Astrocyte (in vitro differentiated cells and primary cell): ENCODE measurements around the gene ZMYND11. TPM values are rescaled to one million over a fixed set of nuclear protein-coding genes. Genes with fewer than 3 reads are reported as not detected.

ENCODE experiments used
- DNase-seq: peaks from one replicate; pipeline ENCODE4 v3.0.0-alpha.2; 2010; ENCODE audit warnings: low read depth
- FAIRE-seq: peaks from 2 replicates; lab custom pipeline; 2011; peaks lifted over from hg19 to GRCh38; lab: Jason Lieb, UNC
- H2AFZ ChIP-seq: 2 replicates; pipeline ENCODE4 v1.6.0; 2012; ENCODE audit warnings: low read depth, low read length, inconsistent platforms
- H3K27ac ChIP-seq: 2 replicates; pipeline ENCODE4 v1.5.1; 2011; ENCODE audit warnings: low read depth, low read length, inconsistent platforms
- H3K27me3 ChIP-seq: 2 replicates; pipeline ENCODE4 v1.6.0; 2011; ENCODE audit warnings: low read length, inconsistent platforms; ENCODE audit not compliant: insufficient read depth
- H3K36me3 ChIP-seq: 2 replicates; pipeline ENCODE4 v1.5.1; 2011; ENCODE audit warnings: low read length, inconsistent platforms; ENCODE audit not compliant: insufficient read depth
- H3K4me1 ChIP-seq: 2 replicates; pipeline ENCODE4 v1.5.1; 2011; ENCODE audit warnings: low read length, inconsistent platforms; ENCODE audit not compliant: insufficient read depth
- H3K4me2 ChIP-seq: 2 replicates; pipeline ENCODE4 v1.6.0; 2012; ENCODE audit warnings: low read length, inconsistent platforms
- H3K4me3 ChIP-seq: 2 replicates; pipeline ENCODE4 v1.5.1; 2011; ENCODE audit warnings: low read depth, mild to moderate bottlenecking, low read length, inconsistent platforms; ENCODE audit not compliant: insufficient read depth
- H3K79me2 ChIP-seq: 2 replicates; pipeline ENCODE4 v1.6.0; 2012; ENCODE audit warnings: mild to moderate bottlenecking, low read length, inconsistent platforms; ENCODE audit not compliant: insufficient read depth
- H3K9ac ChIP-seq: 2 replicates; pipeline ENCODE4 v1.6.0; 2012; ENCODE audit warnings: mild to moderate bottlenecking, low read length, inconsistent platforms
- H3K9me3 ChIP-seq: 2 replicates; pipeline ENCODE4 v1.5.1; 2012; ENCODE audit warnings: low read depth, mild to moderate bottlenecking, low read length, inconsistent platforms; ENCODE audit not compliant: insufficient read depth
- H4K20me1 ChIP-seq: 2 replicates; pipeline ENCODE4 v1.6.0; 2012; ENCODE audit warnings: low read length, inconsistent platforms; ENCODE audit not compliant: insufficient read depth
- H3K27ac Mint-ChIP-seq: one replicate; pipeline ENCODE4 v1.8.0; 2021; ENCODE audit warnings: mild to moderate bottlenecking, mixed read lengths; ENCODE audit not compliant: unreplicated experiment
- H3K27me3 Mint-ChIP-seq: one replicate; pipeline ENCODE4 v1.8.0; 2021; ENCODE audit warnings: low read depth, mixed read lengths; ENCODE audit not compliant: unreplicated experiment
- H3K36me3 Mint-ChIP-seq: one replicate; pipeline ENCODE4 v1.8.0; 2021; ENCODE audit warnings: low read depth, mixed read lengths; ENCODE audit not compliant: unreplicated experiment
- H3K4me1 Mint-ChIP-seq: one replicate; pipeline ENCODE4 v1.8.0; 2021; ENCODE audit warnings: low read depth, mixed read lengths; ENCODE audit not compliant: unreplicated experiment
- H3K4me3 Mint-ChIP-seq: one replicate; pipeline ENCODE4 v1.8.0; 2021; ENCODE audit warnings: mild to moderate bottlenecking, moderate library complexity, mixed read lengths; ENCODE audit not compliant: unreplicated experiment
- H3K9me3 Mint-ChIP-seq: one replicate; pipeline ENCODE4 v1.8.0; 2021; ENCODE audit warnings: mild to moderate bottlenecking, mixed read lengths; ENCODE audit not compliant: unreplicated experiment
- EZH2 ChIP-seq: IDR thresholded peaks from 2 replicates; pipeline ENCODE4 v1.6.1; 2012; ENCODE audit warnings: mild to moderate bottlenecking, low read length, inconsistent platforms; ENCODE audit not compliant: insufficient read depth
- total RNA-seq: library from RNA; stranded (reverse); gene quantifications from 2 replicates; pipeline ENCODE4 v1.2.1, GENCODE V29; 2021
- TF ChIP-seq, protein P1 (sequence below): IDR thresholded peaks from 2 replicates; pipeline ENCODE4 v1.5.1; 2011; ENCODE audit warnings: low read depth, mild to moderate bottlenecking, inconsistent platforms, low read length, moderate library complexity; ENCODE audit not compliant: insufficient read depth

The ZMYND11 gene
- total RNA-seq, 1 donor from 2014 or later: 37.9 TPM

DNA sequence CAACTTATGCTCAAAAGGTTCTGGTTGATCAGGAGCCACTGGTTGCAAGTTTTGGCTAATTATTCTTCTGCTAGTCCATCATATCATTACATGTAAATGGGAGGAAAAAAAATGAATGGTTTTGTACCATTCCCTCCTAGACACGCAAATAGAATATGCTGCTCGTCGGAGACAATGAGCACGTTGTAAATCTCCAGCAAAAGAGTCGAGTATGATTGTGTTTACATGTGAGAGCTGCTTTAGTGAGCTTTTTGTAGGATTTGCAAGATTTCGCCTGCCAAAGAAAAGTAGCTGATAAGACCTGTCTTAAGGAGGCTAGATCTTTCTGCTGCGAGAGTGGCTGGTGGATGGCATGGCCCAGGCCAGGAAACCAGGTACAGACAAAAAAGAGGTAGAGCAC lies 109.0 kb downstream of the ZMYND11 start:
- H3K36me3 ChIP-seq: peaks cover 38% of the 10 kb centered on the region
- H3K9me3 Mint-ChIP-seq: no peaks in the 10 kb centered on the region
- H3K27me3 ChIP-seq: no peaks in the 10 kb centered on the region
- no peaks in the 10 kb centered on the region for H3K27me3 Mint-ChIP-seq
- no peak for TF ChIP-seq EZH2
- TF ChIP-seq, protein P1, sequence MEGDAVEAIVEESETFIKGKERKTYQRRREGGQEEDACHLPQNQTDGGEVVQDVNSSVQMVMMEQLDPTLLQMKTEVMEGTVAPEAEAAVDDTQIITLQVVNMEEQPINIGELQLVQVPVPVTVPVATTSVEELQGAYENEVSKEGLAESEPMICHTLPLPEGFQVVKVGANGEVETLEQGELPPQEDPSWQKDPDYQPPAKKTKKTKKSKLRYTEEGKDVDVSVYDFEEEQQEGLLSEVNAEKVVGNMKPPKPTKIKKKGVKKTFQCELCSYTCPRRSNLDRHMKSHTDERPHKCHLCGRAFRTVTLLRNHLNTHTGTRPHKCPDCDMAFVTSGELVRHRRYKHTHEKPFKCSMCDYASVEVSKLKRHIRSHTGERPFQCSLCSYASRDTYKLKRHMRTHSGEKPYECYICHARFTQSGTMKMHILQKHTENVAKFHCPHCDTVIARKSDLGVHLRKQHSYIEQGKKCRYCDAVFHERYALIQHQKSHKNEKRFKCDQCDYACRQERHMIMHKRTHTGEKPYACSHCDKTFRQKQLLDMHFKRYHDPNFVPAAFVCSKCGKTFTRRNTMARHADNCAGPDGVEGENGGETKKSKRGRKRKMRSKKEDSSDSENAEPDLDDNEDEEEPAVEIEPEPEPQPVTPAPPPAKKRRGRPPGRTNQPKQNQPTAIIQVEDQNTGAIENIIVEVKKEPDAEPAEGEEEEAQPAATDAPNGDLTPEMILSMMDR: no peak
- no peak overlapping the region for H2AFZ ChIP-seq
- H3K9ac ChIP-seq: no peak overlapping the region
- no peaks in the 10 kb centered on the region for H4K20me1 ChIP-seq
- H3K27ac ChIP-seq: no peak overlapping the region
- H3K36me3 Mint-ChIP-seq: peaks cover 6% of the 10 kb centered on the region
- no peaks in the 10 kb centered on the region for H3K79me2 ChIP-seq
- H3K4me2 ChIP-seq: no peak overlapping the region
- H3K9me3 ChIP-seq: no peaks in the 10 kb centered on the region
- DNase-seq (no peak), FAIRE-seq (no peak)
- no peaks in the 10 kb centered on the region for H3K4me1 ChIP-seq
- no peaks in the 10 kb centered on the region for H3K4me1 Mint-ChIP-seq
- H3K27ac Mint-ChIP-seq: no peak overlapping the region
- no peak overlapping the region for H3K4me3 ChIP-seq
- H3K4me3 Mint-ChIP-seq: no peak overlapping the region

GRCh38 chr10:246431-246830 lies 111.2 kb downstream of the ZMYND11 start:
- Mint-ChIP-seq H3K4me3 (no peak overlapping the region), H3K36me3 (peaks cover 9% of the 10 kb centered on the region), H3K9me3 (no peaks in the 10 kb centered on the region), H3K27me3 (no peaks in the 10 kb centered on the region), H3K4me1 (no peaks in the 10 kb centered on the region), H3K27ac (no peak overlapping the region)
- H3K4me2 ChIP-seq: no peak overlapping the region
- no peaks in the 10 kb centered on the region for H4K20me1 ChIP-seq
- no peak for DNase-seq
- no peak overlapping the region for H2AFZ ChIP-seq
- peak; percentile 17 for FAIRE-seq
- no peak overlapping the region for H3K9ac ChIP-seq
- no peaks in the 10 kb centered on the region for H3K9me3 ChIP-seq
- no peaks in the 10 kb centered on the region for H3K27me3 ChIP-seq
- no peak overlapping the region for H3K27ac ChIP-seq
- TF ChIP-seq, protein P1: no peak
- no peaks in the 10 kb centered on the region for H3K4me1 ChIP-seq
- H3K79me2 ChIP-seq: no peaks in the 10 kb centered on the region
- peaks cover 45% of the 10 kb centered on the region for H3K36me3 ChIP-seq
- H3K4me3 ChIP-seq: no peak overlapping the region

DNA sequence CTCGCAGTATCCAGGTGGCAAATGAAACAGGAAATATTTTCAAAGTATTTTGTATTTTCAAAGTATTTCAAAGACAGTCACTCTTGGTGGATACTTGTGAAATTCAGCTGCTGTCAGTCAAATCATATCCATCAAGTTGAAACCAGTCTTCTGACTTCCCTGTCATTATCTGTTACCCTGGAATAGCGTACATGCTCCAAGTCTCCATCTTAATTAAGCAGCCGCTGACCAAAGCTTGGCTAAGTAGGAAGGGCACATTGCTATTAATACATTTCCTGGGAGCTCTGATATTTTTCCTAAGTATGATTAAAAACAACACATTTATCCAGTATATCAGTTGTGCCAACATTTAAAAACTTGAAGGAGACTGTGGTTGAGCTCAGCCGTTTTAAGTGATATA lies 112.2 kb downstream of the ZMYND11 start:
- no peak overlapping the region for H3K27ac Mint-ChIP-seq
- no peak for DNase-seq

More for the DNA sequence above, 112.2 kb downstream of the ZMYND11 start:
- Histone ChIP-seq H4K20me1 (no peaks in the 10 kb centered on the region), H3K27ac (no peak overlapping the region), H3K79me2 (no peaks in the 10 kb centered on the region), H3K36me3 (peaks cover 45% of the 10 kb centered on the region), H3K4me1 (no peaks in the 10 kb centered on the region), H3K4me3 (no peak overlapping the region), H3K9ac (no peak overlapping the region), H3K9me3 (no peaks in the 10 kb centered on the region), H3K4me2 (no peak overlapping the region), H2AFZ (no peak overlapping the region), H3K27me3 (no peaks in the 10 kb centered on the region)
- Mint-ChIP-seq H3K4me1 (no peaks in the 10 kb centered on the region), H3K9me3 (no peaks in the 10 kb centered on the region), H3K4me3 (no peak overlapping the region), H3K36me3 (peaks cover 13% of the 10 kb centered on the region), H3K27me3 (no peaks in the 10 kb centered on the region)
- FAIRE-seq: no peak
- TF ChIP-seq, protein P1: no peak
- TF ChIP-seq EZH2: no peak
